ENCODE data around the gene RPS6KA3. TPM values are rescaled to one million over a fixed set of nuclear protein-coding genes. Genes with fewer than 3 reads are reported as not detected.

RPS6KA3 gene
- polyA plus RNA-seq, 1 experiment, result 50.7 TPM

DNA sequence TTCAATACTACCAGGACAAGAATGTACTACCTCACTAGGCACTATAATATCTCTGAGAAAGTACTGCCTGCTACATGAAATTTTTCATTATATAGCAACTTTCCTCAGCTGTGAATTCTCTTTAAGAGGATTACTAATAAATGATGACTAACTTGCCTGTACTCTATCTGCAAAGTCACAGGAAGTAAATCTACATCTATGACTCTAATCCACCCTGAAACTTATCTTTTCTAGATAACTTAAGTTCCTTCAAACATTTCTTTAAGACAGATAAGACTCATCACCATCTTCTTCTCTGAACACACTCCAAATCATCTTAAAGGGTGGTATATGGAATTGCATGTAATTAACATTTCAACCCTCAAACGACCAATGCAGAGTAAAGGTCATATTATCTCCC, 28.8 kb downstream of the RPS6KA3 start:
- ChIA-PET POLR2A (no interaction called here), CTCF (interaction anchor here (1.3 kb wide), 1 partner anchor 15 kb away, joined by 4 read pairs; no protein-coding TSS in a partner anchor)
- Histone ChIP-seq H3K9me3 (ENCODE audit: control insufficient read depth, insufficient read depth, low read length) (no peaks in the 10 kb centered on the region), H3K27ac (ENCODE audit: low read depth, low read length) (no peak overlapping the region), H3K4me3 (ENCODE audit: low read depth, low read length) (no peak overlapping the region), H3K27me3 (ENCODE audit: control insufficient read depth, insufficient read depth, low read length) (no peaks in the 10 kb centered on the region)
- no peak for DNase-seq (ENCODE audit: low read depth, low spot score)
- no peak for TF ChIP-seq CTCF (IDR thresholded peaks at IDR 0.05; ENCODE audit: low read depth, low read length)

GRCh38 chrX:20235755-20236154, 31.0 kb downstream of the RPS6KA3 start:
- ChIA-PET POLR2A (no interaction called here), CTCF (no interaction called here)
- H3K9me3 ChIP-seq (ENCODE audit: control insufficient read depth, insufficient read depth, low read length), result no peaks in the 10 kb centered on the region
- DNase-seq (ENCODE audit: low read depth, low spot score), result no peak
- H3K4me3 ChIP-seq (ENCODE audit: low read depth, low read length), result no peak overlapping the region
- TF ChIP-seq CTCF (IDR thresholded peaks at IDR 0.05; ENCODE audit: low read depth, low read length), result no peak
- no peak overlapping the region for H3K27ac ChIP-seq (ENCODE audit: low read depth, low read length)
- no peaks in the 10 kb centered on the region for H3K27me3 ChIP-seq (ENCODE audit: control insufficient read depth, insufficient read depth, low read length)

DNA sequence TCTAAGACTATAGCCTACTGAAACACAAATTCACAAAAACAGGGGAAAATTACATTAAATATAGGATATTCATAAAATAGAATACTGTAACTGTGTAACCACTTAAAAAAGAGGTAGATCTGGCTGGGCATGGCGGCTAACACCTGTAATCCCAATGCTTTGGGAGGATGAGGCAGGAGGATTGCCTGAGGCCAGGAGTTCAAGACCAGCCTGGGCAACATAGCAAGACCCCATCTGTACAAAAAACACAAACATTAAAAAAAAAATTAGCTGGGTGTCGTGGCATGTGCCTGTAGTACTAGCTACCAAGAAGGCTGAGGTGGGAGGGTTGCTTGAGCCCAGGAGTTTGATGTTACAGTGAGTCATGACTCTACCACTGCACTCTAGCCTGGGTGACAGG, 33.4 kb downstream of the RPS6KA3 start:
- TF ChIP-seq CTCF (IDR thresholded peaks at IDR 0.05; ENCODE audit: low read depth, low read length), result no peak
- no peak for DNase-seq (ENCODE audit: low read depth, low spot score)
- POLR2A ChIA-PET, result no interaction called here
- no peak overlapping the region for H3K27ac ChIP-seq (ENCODE audit: low read depth, low read length)
- H3K4me3 ChIP-seq (ENCODE audit: low read depth, low read length), result no peak overlapping the region
- H3K27me3 ChIP-seq (ENCODE audit: control insufficient read depth, insufficient read depth, low read length), result no peaks in the 10 kb centered on the region
- no peaks in the 10 kb centered on the region for H3K9me3 ChIP-seq (ENCODE audit: control insufficient read depth, insufficient read depth, low read length)
- CTCF ChIA-PET, result interaction anchor here (1.1 kb wide), 1 partner anchor 19 kb away, joined by 3 read pairs; no protein-coding TSS in a partner anchor

- no peak for TF ChIP-seq CTCF (IDR thresholded peaks at IDR 0.05; ENCODE audit: low read depth, low read length)
- CTCF ChIA-PET, result no interaction called here
Observed at GRCh38 chrX:20231598-20231997, 35.1 kb downstream of the RPS6KA3 start.

GRCh38 chrX:20230406-20230805, 36.3 kb downstream of the RPS6KA3 start:
- H3K27me3 ChIP-seq (ENCODE audit: control insufficient read depth, insufficient read depth, low read length), result no peaks in the 10 kb centered on the region
- CTCF ChIA-PET, result no interaction called here
- H3K4me3 ChIP-seq (ENCODE audit: low read depth, low read length), result no peak overlapping the region
- H3K9me3 ChIP-seq (ENCODE audit: control insufficient read depth, insufficient read depth, low read length), result no peaks in the 10 kb centered on the region
- no peak for DNase-seq (ENCODE audit: low read depth, low spot score)
- POLR2A ChIA-PET, result no interaction called here
- no peak for TF ChIP-seq CTCF (IDR thresholded peaks at IDR 0.05; ENCODE audit: low read depth, low read length)
- no peak overlapping the region for H3K27ac ChIP-seq (ENCODE audit: low read depth, low read length)

More at GRCh38 chrX:20231598-20231997, 35.1 kb downstream of the RPS6KA3 start:
- Histone ChIP-seq H3K27me3 (ENCODE audit: control insufficient read depth, insufficient read depth, low read length) (no peaks in the 10 kb centered on the region), H3K27ac (ENCODE audit: low read depth, low read length) (no peak overlapping the region), H3K4me3 (ENCODE audit: low read depth, low read length) (no peak overlapping the region), H3K9me3 (ENCODE audit: control insufficient read depth, insufficient read depth, low read length) (no peaks in the 10 kb centered on the region)
- no peak for DNase-seq (ENCODE audit: low read depth, low spot score)
- POLR2A ChIA-PET, result no interaction called here
